Natural killer cell treated with Interleukin-12 subunit alpha and Interleukin-12 subunit beta and Interleukin-15 and Interleukin-18, amount 100 ng/mL, for 72 hours (primary cell): ENCODE data around the gene NAPSA. TPM values are rescaled to one million over a fixed set of nuclear protein-coding genes. Genes with fewer than 3 reads are reported as not detected.

Experiments used
- total RNA-seq, 2 donors: library from RNA; stranded (reverse); gene quantifications; one replicate each; pipeline ENCODE4 v1.2.3, GENCODE V29; 2022

NAPSA gene
- total RNA-seq, 2 donors from 2014 or later: 2.4 to 12.4 TPM

Other genes with a start within 250 kb of the NAPSA start
- not detected for gene IZUMO2, start 202.4 kb downstream of the NAPSA start, total RNA-seq
- not detected for gene MYH14, start 162.0 kb downstream of the NAPSA start, total RNA-seq
- 10 to 100 TPM in 1 of 2 donors, 1 to 10 TPM in 1; 1.9 to 25.8 TPM for gene KCNC3, start 36.3 kb downstream of the NAPSA start, total RNA-seq
- 10 to 100 TPM; 84.5 to 91.9 TPM for gene NR1H2, start 10.8 kb upstream of the NAPSA start, total RNA-seq
- 100 to 1,000 TPM in 1 of 2 donors, 10 to 100 TPM in 1; 80.0 to 246 TPM for gene POLD1, start 18.7 kb upstream of the NAPSA start, total RNA-seq
- gene SPIB, start 53.3 kb upstream of the NAPSA start, total RNA-seq: 1 to 10 TPM in 1 of 2 donors, under 1 TPM in 1; 0.38 to 4.2 TPM
- gene MYBPC2, start 67.3 kb upstream of the NAPSA start, total RNA-seq: under 1 TPM in 1 of 2 donors, not detected in 1; 0.50 TPM
- 100 to 1,000 TPM in 1 of 2 donors, 10 to 100 TPM in 1; 84.1 to 106 TPM for gene EMC10, start 110.9 kb upstream of the NAPSA start, total RNA-seq
- gene GARIN5A, start 111.2 kb upstream of the NAPSA start, total RNA-seq: 1 to 10 TPM in 1 of 2 donors, not detected in 1; 1.1 TPM
- gene JOSD2, start 145.6 kb upstream of the NAPSA start, total RNA-seq: 10 to 100 TPM; 39.8 to 46.0 TPM
- gene ASPDH, start 148.3 kb upstream of the NAPSA start, total RNA-seq: not detected
- gene LRRC4B, start 202.8 kb upstream of the NAPSA start, total RNA-seq: not detected